Bronchial epithelial cell (primary cell): ENCODE measurements around the gene GSTA4. TPM values are rescaled to one million over a fixed set of nuclear protein-coding genes. Genes with fewer than 3 reads are reported as not detected.

ENCODE experiments used
- DNase-seq: peaks from one replicate; pipeline ENCODE4 v3.0.0-alpha.2; 2010; ENCODE audit warnings: low read depth
- FAIRE-seq: peaks from 2 replicates; lab custom pipeline; 2011; peaks lifted over from hg19 to GRCh38; lab: Jason Lieb, UNC
- H3K27me3 ChIP-seq: 2 replicates; pipeline ENCODE4 v1.5.1; 2011; ENCODE audit warnings: low read length; ENCODE audit not compliant: control insufficient read depth, insufficient read depth
- H3K36me3 ChIP-seq: 2 replicates; pipeline ENCODE4 v1.5.1; 2011; ENCODE audit warnings: low read length; ENCODE audit not compliant: control insufficient read depth, insufficient read depth
- H3K4me3 ChIP-seq: 2 replicates; pipeline ENCODE4 v1.5.1; 2011; ENCODE audit warnings: mild to moderate bottlenecking, low read depth, low read length, control low read depth
- total RNA-seq: library from RNA; depleted of rRNA; stranded (reverse); fragments of >200 nt; gene quantifications from 2 replicates; pipeline ENCODE4 v1.2.1, GENCODE V29; 2014
- TF ChIP-seq, protein P1 (sequence below): IDR thresholded peaks from 2 replicates; pipeline ENCODE4 v1.5.1; 2011; ENCODE audit warnings: mild to moderate bottlenecking, moderate library complexity, low read length, control low read depth, inconsistent platforms; ENCODE audit not compliant: insufficient read depth, severe bottlenecking

Gene GSTA4
- total RNA-seq, 1 donor from 2014 or later = 10.8 TPM

DNA sequence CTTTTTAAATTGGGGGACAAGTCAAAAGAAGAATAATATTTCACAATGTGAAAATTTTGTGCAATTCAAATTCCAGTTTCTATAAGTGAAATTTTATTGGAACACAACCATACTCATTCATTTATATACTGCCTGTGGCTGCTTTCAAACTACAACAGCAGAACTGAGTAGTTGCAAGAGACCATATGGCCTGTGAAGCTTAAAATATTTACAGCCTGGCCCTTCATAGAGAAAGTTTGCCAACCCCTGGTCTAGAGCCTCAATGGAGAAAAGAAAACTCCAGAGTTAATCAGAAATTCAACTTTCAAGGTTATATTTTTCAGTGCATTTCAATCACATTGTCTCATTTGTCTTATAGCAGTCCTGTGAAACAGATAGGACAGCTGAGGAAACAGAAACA lies 43.5 kb upstream of the GSTA4 start:
- TF ChIP-seq, protein P1, sequence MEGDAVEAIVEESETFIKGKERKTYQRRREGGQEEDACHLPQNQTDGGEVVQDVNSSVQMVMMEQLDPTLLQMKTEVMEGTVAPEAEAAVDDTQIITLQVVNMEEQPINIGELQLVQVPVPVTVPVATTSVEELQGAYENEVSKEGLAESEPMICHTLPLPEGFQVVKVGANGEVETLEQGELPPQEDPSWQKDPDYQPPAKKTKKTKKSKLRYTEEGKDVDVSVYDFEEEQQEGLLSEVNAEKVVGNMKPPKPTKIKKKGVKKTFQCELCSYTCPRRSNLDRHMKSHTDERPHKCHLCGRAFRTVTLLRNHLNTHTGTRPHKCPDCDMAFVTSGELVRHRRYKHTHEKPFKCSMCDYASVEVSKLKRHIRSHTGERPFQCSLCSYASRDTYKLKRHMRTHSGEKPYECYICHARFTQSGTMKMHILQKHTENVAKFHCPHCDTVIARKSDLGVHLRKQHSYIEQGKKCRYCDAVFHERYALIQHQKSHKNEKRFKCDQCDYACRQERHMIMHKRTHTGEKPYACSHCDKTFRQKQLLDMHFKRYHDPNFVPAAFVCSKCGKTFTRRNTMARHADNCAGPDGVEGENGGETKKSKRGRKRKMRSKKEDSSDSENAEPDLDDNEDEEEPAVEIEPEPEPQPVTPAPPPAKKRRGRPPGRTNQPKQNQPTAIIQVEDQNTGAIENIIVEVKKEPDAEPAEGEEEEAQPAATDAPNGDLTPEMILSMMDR = no peak
- DNase-seq (no peak), FAIRE-seq (no peak)
- Histone ChIP-seq H3K36me3 (peaks cover 13% of the 10 kb centered on the region), H3K4me3 (no peak overlapping the region), H3K27me3 (no peaks in the 10 kb centered on the region)

DNA sequence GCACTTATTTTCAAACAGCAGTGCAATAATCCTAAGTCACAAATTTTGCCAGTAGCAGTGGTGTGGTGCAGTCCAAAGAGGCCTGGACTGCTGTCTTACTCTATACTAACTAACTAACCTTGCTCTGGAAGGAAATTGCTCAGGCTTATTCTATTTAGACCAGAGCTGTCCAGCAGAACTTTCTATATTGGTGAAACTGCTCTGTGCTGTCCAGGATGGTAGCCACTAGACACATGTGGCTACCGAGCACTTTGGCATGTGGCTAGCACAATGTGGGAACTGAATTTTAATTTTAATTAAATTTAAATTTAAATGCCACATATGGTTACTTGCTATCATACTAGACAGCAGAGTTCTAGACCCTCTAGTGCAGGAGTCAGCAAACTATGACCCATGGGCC lies 43.1 kb upstream of the GSTA4 start:
- TF ChIP-seq, protein P1 = no peak
- Histone ChIP-seq H3K4me3 (no peak overlapping the region), H3K27me3 (no peaks in the 10 kb centered on the region), H3K36me3 (peaks cover 13% of the 10 kb centered on the region)
- DNase-seq (no peak), FAIRE-seq (no peak)

DNA sequence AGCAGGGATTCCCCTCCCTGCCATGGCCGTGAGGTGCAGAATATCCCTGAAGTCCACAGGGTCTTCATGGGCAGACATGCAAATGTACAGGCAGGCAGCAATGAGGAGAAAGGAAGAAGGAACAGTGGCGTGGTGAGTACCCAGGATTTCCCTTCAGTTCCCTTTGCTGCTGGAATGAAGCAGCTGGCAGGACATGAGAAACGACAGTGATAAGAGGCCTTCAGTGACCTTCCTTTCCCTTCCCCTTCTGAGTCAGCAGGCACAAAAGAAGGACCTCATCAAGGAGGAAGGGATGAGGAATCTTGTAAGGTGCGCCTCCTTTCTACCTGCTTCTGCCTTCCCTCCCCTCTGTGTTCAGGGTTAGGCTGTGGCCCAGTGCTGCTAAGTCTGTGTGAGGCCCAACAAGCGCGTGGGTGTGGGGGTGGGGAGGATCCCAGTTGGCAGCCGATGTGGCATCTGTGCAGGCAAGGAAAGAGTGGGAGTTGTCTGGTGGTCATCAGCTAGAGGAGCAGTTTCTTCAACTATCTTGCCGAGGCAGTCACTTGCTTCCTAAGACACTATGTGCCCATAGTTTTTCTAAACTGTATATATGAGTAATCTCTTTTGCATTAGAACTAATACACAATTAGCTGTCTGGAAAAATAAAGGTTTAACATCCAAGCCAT lies 40.6 kb upstream of the GSTA4 start:
- TF ChIP-seq, protein P1 = no peak
- DNase-seq = no peak
- peaks cover 10% of the 10 kb centered on the region for H3K36me3 ChIP-seq
- no peak overlapping the region for H3K4me3 ChIP-seq
- peak; percentile 80 for FAIRE-seq
- no peaks in the 10 kb centered on the region for H3K27me3 ChIP-seq

DNA sequence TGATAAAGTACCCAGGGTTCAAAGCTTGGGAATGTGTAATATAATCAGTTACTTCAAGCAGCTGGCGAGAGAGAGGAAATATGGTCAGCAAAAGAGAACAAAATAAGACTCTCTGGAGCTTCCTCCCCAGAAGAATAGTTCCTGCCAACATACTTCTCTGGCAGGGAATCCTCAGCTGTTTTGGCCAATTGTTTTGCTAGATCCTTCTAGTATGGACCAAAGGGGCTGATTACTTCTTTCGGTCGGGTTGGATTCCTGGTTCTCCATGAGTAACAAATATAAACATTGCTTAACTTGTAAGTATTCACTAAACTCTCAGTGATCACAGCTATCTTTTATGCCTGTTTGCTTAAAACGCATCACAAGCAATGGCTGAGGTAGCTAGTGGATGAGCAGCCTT lies 38.7 kb upstream of the GSTA4 start:
- no peak overlapping the region for H3K4me3 ChIP-seq
- TF ChIP-seq, protein P1 = no peak
- DNase-seq = peak; percentile 50
- H3K36me3 ChIP-seq = peaks cover 5% of the 10 kb centered on the region
- FAIRE-seq = no peak
- H3K27me3 ChIP-seq = no peaks in the 10 kb centered on the region

DNA sequence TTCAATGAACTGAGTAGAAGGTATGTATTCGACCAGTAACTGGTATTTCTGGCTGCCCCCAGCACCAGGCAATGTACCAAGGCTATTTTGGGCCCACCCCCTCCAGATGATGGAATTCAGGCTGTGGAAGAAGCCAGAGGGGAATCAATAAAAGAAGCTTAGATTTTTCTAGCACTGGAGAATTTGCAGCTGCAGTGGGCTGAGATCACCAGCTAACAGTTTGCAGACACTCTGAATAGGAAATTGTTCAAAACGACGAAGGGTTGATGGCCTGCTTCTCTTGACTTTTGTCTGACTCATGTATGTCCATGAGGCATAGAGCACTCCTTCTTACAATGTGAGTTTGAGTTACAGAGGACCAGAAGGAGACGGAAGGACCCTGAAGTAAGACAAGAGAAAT lies 37.8 kb upstream of the GSTA4 start:
- Histone ChIP-seq H3K36me3 (peaks cover 6% of the 10 kb centered on the region), H3K4me3 (no peak overlapping the region), H3K27me3 (no peaks in the 10 kb centered on the region)
- TF ChIP-seq, protein P1 = no peak
- DNase-seq (no peak), FAIRE-seq (no peak)

DNA sequence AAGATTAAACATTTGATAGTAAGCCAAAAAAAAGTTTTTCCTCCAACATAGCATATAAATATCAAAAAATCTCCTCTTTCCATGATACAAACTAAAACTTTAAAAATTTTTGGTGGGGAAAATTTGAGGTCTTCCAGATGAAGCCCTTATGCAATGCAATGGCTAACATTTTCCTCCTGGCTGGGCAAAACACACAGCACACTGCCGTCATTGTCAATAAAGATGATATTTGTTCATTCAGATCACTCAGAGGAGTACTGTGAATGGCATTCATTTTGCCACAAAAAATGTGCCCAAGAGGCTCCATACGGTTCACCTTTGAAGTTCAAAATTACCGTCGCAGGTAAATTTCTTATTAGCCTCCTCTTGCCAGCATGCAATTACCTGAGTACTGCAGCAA lies 36.2 kb upstream of the GSTA4 start:
- TF ChIP-seq, protein P1 = no peak
- Histone ChIP-seq H3K4me3 (no peak overlapping the region), H3K36me3 (peaks cover 6% of the 10 kb centered on the region), H3K27me3 (no peaks in the 10 kb centered on the region)
- FAIRE-seq (no peak), DNase-seq (no peak)
